ENCODE results near the gene SNRK. TPM values are rescaled to one million over a fixed set of nuclear protein-coding genes. Genes with fewer than 3 reads are reported as not detected.

SNRK gene
- total RNA-seq, 1 donor from 2014 or later = 23.6 TPM

- TF ChIP-seq CTCF (conservative IDR thresholded peaks at IDR 0.05) = no peak
- H3K27me3 Mint-ChIP-seq = no peaks in the 10 kb centered on the region
- no peaks in the 10 kb centered on the region for H3K9me3 Mint-ChIP-seq
- no peak overlapping the region for H3K27ac Mint-ChIP-seq
- peaks cover 21% of the 10 kb centered on the region for H3K36me3 Mint-ChIP-seq
- no peak for DNase-seq (ENCODE audit: extremely low spot score, unreplicated experiment)
- H3K4me3 Mint-ChIP-seq = no peak overlapping the region
- H3K4me1 Mint-ChIP-seq (ENCODE audit: unreplicated experiment) = peaks cover 6% of the 10 kb centered on the region
Observed at GRCh38 chr3:43302116-43302880, 16.0 kb downstream of the SNRK start.

GRCh38 chr3:43304126-43304525 lies 17.8 kb downstream of the SNRK start:
- DNase-seq (ENCODE audit: extremely low spot score, unreplicated experiment) = no peak
- Mint-ChIP-seq H3K4me1 (ENCODE audit: unreplicated experiment) (no peaks in the 10 kb centered on the region), H3K36me3 (peaks cover 28% of the 10 kb centered on the region), H3K27ac (no peak overlapping the region), H3K9me3 (no peaks in the 10 kb centered on the region), H3K27me3 (no peaks in the 10 kb centered on the region), H3K4me3 (no peak overlapping the region)
- no peak for TF ChIP-seq CTCF (conservative IDR thresholded peaks at IDR 0.05)

- H3K4me3 Mint-ChIP-seq = no peak overlapping the region
- DNase-seq (ENCODE audit: extremely low spot score, unreplicated experiment) = no peak
- H3K27ac Mint-ChIP-seq = no peak overlapping the region
- H3K27me3 Mint-ChIP-seq = no peaks in the 10 kb centered on the region
- peaks cover 28% of the 10 kb centered on the region for H3K36me3 Mint-ChIP-seq
- no peak for TF ChIP-seq CTCF (conservative IDR thresholded peaks at IDR 0.05)
- no peaks in the 10 kb centered on the region for H3K9me3 Mint-ChIP-seq
- H3K4me1 Mint-ChIP-seq (ENCODE audit: unreplicated experiment) = no peaks in the 10 kb centered on the region
Observed at GRCh38 chr3:43307226-43307625, 20.9 kb downstream of the SNRK start.

- H3K27ac Mint-ChIP-seq = no peak overlapping the region
- H3K9me3 Mint-ChIP-seq = no peaks in the 10 kb centered on the region
- no peak for DNase-seq (ENCODE audit: extremely low spot score, unreplicated experiment)
- H3K4me3 Mint-ChIP-seq = no peak overlapping the region
- no peak for TF ChIP-seq CTCF (conservative IDR thresholded peaks at IDR 0.05)
- peaks cover 30% of the 10 kb centered on the region for H3K36me3 Mint-ChIP-seq
- H3K4me1 Mint-ChIP-seq (ENCODE audit: unreplicated experiment) = no peaks in the 10 kb centered on the region
- no peaks in the 10 kb centered on the region for H3K27me3 Mint-ChIP-seq
Observed at GRCh38 chr3:43307649-43308048, 21.3 kb downstream of the SNRK start.

- no peak for DNase-seq (ENCODE audit: extremely low spot score, unreplicated experiment)
- no peak for TF ChIP-seq CTCF (conservative IDR thresholded peaks at IDR 0.05)
- peaks cover 16% of the 10 kb centered on the region for H3K36me3 Mint-ChIP-seq
- H3K4me1 Mint-ChIP-seq (ENCODE audit: unreplicated experiment) = no peaks in the 10 kb centered on the region
- no peaks in the 10 kb centered on the region for H3K27me3 Mint-ChIP-seq
- no peak overlapping the region for H3K4me3 Mint-ChIP-seq
- H3K27ac Mint-ChIP-seq = no peak overlapping the region
- H3K9me3 Mint-ChIP-seq = no peaks in the 10 kb centered on the region
Observed at GRCh38 chr3:43309372-43310305, 23.3 kb downstream of the SNRK start.
